ENCODE measurements around the gene CDYL.

The CDYL gene

GRCh38 chr6:4935486-4935885, 159.3 kb downstream of the CDYL start:
- H3K4me3 ChIP-seq (ENCODE audit: insufficient read depth, low read length, poor library complexity, severe bottlenecking), result no peak overlapping the region
- no peak overlapping the region for H3K27ac ChIP-seq (ENCODE audit: low read depth, low read length)

GRCh38 chr6:4935975-4936680, 159.9 kb downstream of the CDYL start:
- Histone ChIP-seq H3K9ac (ENCODE audit: low read length) (no peak overlapping the region), H4K20me1 (ENCODE audit: low read depth, low read length) (0 out of 2 replicates have a peak, but pooled peaks cover 1% of the 10 kb centered on the region), H3K27ac (ENCODE audit: low read depth, low read length) (no peak overlapping the region), H3K27me3 (ENCODE audit: low read length) (no peaks in the 10 kb centered on the region), H2AFZ (ENCODE audit: low read depth, low read length, severe bottlenecking) (no peak overlapping the region), H3K9me2 (replicated peaks; ENCODE audit: insufficient read depth, low read length) (no peaks in the 10 kb centered on the region), H3F3A (ENCODE audit: insufficient read depth) (no peaks in the 10 kb centered on the region), H3K36me3 (ENCODE audit: low read length) (no peaks in the 10 kb centered on the region), H3K4me2 (ENCODE audit: low read depth, low read length, poor library complexity, severe bottlenecking) (no peak overlapping the region), H3K9me3 (ENCODE audit: insufficient read depth, low read length) (no peaks in the 10 kb centered on the region), H3K79me2 (ENCODE audit: insufficient read depth, low read length) (no peaks in the 10 kb centered on the region), H3K4me3 (ENCODE audit: insufficient read depth, low read length, poor library complexity, severe bottlenecking) (no peak overlapping the region)
- TF ChIP-seq EZH2phosphoT487 (conservative IDR thresholded peaks at IDR 0.05; ENCODE audit: low read length) (no peak), CTCF (IDR thresholded peaks at IDR 0.05; ENCODE audit: insufficient read depth, low read length, poor library complexity, severe bottlenecking) (no peak)

More at GRCh38 chr6:4935486-4935885, 159.3 kb downstream of the CDYL start:
- Histone ChIP-seq H4K20me1 (ENCODE audit: low read depth, low read length) (0 out of 2 replicates have a peak, but pooled peaks cover 4% of the 10 kb centered on the region), H2AFZ (ENCODE audit: low read depth, low read length, severe bottlenecking) (no peak overlapping the region), H3K27me3 (ENCODE audit: low read length) (no peaks in the 10 kb centered on the region), H3K4me2 (ENCODE audit: low read depth, low read length, poor library complexity, severe bottlenecking) (no peak overlapping the region), H3K9me3 (ENCODE audit: insufficient read depth, low read length) (no peaks in the 10 kb centered on the region), H3K79me2 (ENCODE audit: insufficient read depth, low read length) (no peaks in the 10 kb centered on the region), H3K36me3 (ENCODE audit: low read length) (no peaks in the 10 kb centered on the region), H3K9me2 (replicated peaks; ENCODE audit: insufficient read depth, low read length) (no peaks in the 10 kb centered on the region), H3F3A (ENCODE audit: insufficient read depth) (no peaks in the 10 kb centered on the region), H3K9ac (ENCODE audit: low read length) (no peak overlapping the region)
- no peak for TF ChIP-seq CTCF (IDR thresholded peaks at IDR 0.05; ENCODE audit: insufficient read depth, low read length, poor library complexity, severe bottlenecking)
- TF ChIP-seq EZH2phosphoT487 (conservative IDR thresholded peaks at IDR 0.05; ENCODE audit: low read length), result no peak

GRCh38 chr6:4936681-4937041, 160.5 kb downstream of the CDYL start:
- Histone ChIP-seq H3F3A (ENCODE audit: insufficient read depth) (no peaks in the 10 kb centered on the region), H3K79me2 (ENCODE audit: insufficient read depth, low read length) (no peaks in the 10 kb centered on the region), H4K20me1 (ENCODE audit: low read depth, low read length) (no peaks in the 10 kb centered on the region), H3K27me3 (ENCODE audit: low read length) (no peaks in the 10 kb centered on the region), H3K27ac (ENCODE audit: low read depth, low read length) (no peak overlapping the region), H3K4me2 (ENCODE audit: low read depth, low read length, poor library complexity, severe bottlenecking) (no peak overlapping the region), H3K9ac (ENCODE audit: low read length) (no peak overlapping the region), H3K4me3 (ENCODE audit: insufficient read depth, low read length, poor library complexity, severe bottlenecking) (no peak overlapping the region), H3K36me3 (ENCODE audit: low read length) (no peaks in the 10 kb centered on the region), H3K9me2 (replicated peaks; ENCODE audit: insufficient read depth, low read length) (no peaks in the 10 kb centered on the region), H2AFZ (ENCODE audit: low read depth, low read length, severe bottlenecking) (no peak overlapping the region), H3K9me3 (ENCODE audit: insufficient read depth, low read length) (no peaks in the 10 kb centered on the region)
- peak; percentile 81 for TF ChIP-seq CTCF (IDR thresholded peaks at IDR 0.05; ENCODE audit: insufficient read depth, low read length, poor library complexity, severe bottlenecking)
- no peak for TF ChIP-seq EZH2phosphoT487 (conservative IDR thresholded peaks at IDR 0.05; ENCODE audit: low read length)

Data from SU-DHL-6 (cell line).